GM19328 (cell line): ENCODE data around the gene PIF1.
"Not testable (repeated sequence)": the region's sequence is repeated elsewhere in the genome, so short reads cannot be mapped to it uniquely, and the experiment has no call there.

Source experiments
- ATAC-seq: cut with Tn5 transposase; IDR thresholded peaks from one replicate; pipeline ENCODE4 v1.9.1; 2021; ENCODE audit warnings: mild to moderate bottlenecking, moderate library complexity; ENCODE audit not compliant: unreplicated experiment

The PIF1 gene

DNA sequence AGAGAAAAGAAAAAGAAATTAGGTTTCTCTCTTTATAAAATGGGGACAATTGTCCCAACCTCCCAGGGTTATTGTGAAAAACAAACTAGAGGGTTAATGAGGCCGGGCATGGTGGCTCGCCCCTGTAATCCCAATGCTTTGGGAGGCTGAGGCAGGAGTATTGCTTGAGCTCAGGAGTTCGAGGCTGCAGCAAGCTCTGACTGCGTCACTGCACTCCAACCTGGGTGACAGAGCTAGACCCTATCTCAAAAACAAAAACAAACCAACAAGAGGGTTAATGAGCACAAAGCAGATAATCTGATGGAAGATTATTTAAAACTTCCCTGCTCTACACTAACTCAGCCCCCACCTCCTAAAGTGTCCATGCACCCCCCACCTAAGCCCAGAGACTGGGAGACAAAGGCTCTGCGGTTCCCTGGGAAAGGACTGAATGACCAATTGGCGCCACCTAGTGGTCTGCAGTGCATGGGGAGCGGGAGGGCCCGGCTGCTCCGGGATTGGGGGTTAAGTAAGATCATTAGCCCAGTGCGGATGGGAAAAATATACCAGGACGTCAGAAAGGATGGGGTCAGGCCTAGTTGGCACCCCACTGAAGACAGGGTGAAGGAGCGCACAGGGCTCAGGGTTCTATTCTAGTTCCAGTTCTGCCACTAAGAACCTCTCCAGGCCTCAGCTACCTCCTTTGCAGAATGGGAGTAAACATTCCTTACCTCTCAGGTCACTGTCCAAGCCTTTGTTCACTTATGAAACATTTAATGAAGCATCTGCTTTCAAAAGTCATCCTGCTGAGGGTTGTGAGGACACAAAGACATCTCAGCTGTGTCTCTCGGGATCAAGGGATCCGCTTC is 15.6 kb downstream of the PIF1 start:
- no peak for ATAC-seq

DNA sequence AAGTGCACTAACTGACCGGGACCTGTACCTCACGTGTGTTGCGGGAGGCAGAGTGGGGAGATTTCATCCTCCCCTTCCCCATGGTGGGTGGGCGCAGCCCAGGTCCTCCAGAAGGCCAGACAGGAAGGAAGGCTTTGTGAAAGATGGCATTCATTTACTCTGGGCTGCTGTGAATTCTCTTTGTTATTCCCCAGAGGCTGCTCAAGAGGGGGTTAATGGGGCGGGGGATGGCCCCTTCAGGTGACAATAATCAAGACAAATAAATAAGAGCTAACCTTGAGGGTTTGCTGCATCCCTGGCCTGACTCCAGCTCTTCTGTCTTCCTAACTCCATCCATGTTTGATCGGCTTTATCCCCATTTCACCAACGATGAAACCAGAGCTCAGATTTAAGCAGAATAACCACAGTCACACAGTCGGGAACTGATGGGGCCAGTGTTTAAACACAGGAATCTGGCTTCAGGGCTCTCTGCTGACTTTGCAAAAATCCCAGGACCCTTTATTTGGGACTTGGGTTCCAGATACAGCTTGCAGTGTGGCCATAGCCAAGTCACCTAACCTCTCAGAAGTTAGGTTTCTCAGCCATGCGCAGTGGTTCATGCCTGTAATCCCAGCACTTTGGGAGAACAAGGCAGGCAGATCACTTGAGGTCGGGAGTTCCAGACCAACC is 16.5 kb downstream of the PIF1 start:
- no peak for ATAC-seq

DNA sequence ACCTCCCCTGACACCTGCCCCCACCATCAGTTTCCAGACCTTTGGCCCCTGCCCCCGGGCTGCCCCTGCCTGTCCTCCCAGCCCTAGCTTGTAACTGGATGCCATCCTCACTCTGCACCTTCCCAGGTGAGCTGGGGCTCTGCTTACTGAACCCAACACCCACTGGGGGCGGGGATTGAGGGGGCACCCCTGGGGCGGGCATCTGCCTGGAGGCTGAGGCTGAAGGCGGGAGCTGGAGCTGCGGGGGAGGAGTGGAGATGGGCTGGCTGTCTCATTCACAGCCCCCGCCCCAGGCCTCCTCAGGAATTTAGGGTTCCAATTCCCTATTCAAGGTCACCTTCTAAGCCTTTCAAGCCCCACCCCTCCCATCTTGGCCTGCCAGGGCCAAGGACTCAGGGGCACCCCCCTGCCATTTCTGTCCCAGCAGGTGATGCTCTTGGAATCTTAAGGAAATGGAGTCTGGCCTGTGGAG is 17.7 kb downstream of the PIF1 start:
- no peak for ATAC-seq

DNA sequence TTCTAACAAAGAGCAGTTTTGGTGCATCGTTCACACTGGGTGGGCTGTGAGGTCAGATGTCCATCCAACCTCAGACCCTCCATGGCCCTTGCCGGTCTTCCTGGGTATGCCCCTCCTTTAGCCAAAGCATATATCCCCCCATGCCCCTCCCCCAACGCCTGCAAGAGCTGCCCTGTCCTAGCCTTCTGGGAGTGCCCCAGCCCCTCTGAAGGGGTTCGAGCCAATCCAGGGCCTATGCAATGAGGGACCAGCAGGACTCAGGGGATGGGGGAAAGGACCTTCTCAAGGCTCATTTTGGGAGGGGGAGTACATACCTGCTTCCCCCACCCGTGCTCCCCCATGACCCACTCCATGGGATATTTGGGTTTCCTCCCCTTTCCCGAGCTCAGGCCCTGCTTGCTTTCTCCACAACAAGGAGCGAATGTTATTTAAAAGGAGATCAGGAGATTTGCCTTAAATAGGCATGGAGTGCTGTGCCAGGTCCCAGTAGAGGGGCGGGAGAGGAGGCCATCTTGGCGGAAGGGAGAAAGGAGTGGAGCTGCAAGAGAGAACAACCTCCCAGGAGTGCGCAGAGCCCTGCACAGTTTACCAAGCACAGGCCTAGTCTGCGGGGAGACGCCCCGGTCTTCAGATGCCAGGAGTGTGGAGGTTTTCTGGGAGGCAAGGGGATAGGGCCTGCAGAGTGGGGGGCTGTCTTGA is 18.2 kb downstream of the PIF1 start:
- ATAC-seq, result no peak

DNA sequence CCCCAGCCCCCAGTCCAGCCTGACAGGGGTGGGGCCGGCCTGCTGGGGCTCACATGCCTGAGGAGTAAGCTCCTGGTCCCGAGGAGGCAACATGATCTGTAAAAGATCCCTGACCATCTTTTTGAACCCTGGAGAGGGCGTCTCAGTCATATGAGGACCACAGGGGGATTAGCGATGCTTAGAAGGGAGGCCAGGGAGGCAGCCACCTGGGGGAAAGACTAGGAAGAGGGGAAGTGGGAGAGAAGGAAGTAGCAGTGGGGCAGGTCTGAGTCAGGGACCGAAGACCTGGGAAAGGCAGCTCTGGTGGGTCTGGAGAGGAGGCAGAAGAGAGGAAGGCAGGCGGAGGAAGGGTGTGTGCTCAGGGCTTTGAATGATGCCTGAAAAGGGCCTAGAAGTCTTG is 18.9 kb downstream of the PIF1 start:
- ATAC-seq, result no peak

DNA sequence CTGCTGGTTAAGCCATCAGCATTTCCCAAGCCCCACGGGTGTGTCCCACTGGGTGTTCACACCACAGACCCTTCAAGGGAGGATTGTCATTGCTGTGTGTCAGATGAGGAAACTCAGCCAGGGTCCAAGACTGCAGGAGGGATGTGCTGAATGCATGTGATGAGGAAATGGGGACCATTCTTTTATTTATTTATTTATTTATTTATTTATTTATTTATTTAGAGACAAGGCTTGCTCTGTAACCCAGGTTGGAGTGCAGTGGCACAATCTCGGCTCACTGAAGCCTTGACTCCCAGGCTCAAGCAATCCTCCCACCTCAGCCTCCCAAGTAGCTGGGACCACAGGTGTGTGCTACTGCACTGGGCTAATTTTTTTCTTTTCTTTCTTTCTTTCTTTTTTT is 20.8 kb downstream of the PIF1 start:
- no peak for ATAC-seq

DNA sequence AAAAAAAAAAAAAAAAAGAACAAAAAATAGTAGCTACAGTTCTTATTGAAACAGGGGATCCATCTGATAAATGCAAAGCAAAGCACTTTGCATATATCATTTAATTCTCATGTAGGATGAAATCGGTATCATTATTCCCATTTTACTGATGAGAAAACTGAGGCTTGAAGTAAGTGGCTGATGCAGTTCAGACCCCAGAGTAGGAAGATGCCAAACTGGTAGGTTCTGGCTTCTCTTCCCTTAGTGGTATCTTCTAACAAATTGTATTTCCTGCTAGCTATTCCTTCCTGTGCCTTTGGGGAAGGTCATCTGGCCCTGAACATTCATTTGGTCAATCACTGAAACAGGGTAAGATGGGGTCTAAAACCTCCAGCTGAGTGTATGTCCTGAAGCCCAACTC is 21.9 kb downstream of the PIF1 start:
- ATAC-seq, result no peak

DNA sequence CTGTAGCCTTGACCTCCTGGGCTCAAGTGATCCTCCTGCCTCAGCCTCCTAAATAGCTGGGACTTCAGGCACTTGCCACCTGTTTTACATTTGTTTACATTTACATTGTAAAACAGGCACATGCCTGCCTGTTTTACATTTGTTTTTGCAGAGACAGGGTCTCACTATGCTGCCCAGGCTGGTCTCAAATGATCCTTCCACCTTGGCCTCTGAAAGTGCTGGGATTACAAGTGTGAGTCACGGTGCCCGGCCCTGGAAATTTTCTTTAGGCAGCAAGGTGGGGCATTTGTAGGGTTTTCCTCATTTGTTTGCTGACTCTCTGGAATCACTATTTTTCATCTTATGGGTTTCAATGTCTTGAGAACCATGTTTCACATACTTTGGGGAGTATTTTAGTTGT is 25.0 kb downstream of the PIF1 start:
- no peak for ATAC-seq

DNA sequence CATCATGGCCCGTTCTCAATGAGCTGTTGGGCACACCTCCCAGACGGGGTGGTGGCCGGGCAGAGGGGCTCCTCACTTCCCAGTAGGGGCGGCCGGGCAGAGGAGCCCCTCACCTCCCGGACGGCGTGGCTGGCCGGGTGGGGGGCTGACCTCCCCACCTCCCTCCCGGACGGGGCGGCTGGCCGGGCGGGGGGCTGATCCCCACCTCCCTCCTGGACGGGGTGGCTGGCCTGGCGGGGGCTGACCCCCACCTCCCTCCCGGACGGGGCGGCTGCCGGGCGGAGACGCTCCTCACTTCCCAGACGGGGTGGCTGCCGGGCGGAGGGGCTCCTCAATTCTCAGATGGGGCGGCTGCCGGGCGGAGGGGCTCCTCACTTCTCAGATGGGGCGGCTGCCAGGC is 26.5 kb downstream of the PIF1 start:
- ATAC-seq, result not testable (repeated sequence)

DNA sequence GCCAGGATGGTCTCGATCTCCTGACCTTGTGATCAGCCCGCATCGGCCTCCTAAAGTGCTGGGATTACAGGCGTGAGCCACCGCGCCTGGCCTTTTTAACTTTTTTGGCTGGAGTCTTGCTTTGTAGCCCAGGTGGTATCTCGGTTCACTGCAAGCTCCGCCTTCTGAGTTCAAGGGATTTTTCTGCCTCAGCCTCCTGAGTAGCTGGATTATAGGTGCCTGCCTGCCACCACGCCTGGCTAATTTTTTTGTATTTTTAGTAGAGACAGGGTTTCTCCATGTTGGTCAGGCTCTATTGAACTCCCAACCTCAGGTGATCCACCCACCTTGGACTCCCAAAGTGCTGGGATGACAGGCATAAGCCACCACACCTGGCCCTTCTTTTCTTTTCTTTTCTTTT is 29.5 kb downstream of the PIF1 start:
- not testable (repeated sequence) for ATAC-seq

DNA sequence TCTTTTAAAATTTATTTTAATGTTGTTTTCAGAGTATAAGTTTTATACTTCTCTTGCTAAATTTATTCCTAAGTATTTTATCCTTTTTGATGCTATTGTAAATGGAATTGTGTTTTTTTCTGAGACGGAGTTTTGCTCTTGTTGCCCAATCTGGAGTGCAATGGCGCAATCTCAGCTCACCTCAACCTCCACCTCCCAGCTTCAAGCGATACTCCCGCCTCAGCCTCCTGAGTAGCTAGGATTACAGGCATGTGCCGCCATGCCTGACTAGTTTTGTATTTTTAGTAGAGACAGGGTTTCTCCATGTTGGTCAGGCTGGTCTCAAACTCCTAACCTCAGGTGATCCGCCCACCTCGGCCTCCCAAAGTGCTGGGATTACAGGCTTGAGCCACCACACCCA is 30.1 kb downstream of the PIF1 start:
- ATAC-seq, result not testable (repeated sequence)

DNA sequence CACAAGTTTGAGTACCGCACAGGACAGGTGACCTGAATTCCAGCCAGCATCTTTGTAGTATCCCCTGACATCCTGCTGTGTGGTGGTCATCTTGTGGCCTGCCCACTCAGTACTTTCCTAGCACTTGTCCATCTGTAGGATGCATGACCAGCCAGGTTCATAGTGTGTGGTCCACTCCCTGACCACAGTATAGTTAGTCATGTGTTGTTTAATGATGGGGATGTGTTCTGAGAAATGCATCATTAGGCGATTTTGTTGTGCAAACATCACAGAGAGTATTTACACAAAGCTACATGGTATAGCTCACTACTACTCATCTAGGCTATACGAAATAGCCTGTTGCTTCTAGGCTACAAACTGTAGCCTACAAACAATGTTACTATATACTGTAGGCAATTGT is 33.2 kb downstream of the PIF1 start:
- no peak for ATAC-seq

DNA sequence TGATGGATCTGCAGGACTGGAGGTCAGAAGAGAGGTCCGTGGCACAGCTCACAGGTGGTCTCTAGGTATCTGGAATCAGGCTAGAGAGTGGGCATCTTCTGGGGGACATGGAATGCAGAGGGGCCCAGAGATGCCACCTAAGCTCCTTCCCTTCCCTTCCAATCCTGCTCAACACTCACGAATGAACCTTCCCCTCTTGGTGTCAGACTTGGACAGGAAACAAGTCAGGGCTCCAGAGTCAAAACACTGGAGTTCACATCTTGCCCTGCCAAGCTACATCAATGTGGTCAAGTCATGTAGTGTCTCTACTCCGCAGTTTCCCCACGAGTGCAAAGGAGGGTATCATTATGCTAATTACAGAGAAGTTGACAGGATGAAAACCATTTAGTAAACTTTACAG is 34.0 kb downstream of the PIF1 start:
- ATAC-seq, result no peak

DNA sequence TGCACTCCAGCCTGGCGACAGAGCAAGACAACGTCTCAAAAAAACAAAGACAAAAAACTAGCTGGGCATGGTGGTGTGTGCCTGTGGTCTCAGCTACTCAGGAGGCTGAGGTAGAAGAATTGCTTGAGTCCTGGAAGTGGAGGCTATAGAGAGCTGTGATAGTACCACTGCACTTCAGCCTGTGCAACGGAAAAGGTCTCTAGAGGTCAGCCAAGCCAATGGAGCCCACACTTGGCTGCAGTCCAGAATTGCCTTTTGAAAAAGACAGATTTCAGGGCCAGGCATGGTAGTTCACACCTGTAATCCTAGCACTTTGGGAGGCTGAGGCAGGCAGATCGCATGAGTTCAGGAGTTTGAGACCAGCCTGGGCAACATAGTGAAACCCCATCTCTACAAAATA is 41.7 kb downstream of the PIF1 start:
- no peak for ATAC-seq

DNA sequence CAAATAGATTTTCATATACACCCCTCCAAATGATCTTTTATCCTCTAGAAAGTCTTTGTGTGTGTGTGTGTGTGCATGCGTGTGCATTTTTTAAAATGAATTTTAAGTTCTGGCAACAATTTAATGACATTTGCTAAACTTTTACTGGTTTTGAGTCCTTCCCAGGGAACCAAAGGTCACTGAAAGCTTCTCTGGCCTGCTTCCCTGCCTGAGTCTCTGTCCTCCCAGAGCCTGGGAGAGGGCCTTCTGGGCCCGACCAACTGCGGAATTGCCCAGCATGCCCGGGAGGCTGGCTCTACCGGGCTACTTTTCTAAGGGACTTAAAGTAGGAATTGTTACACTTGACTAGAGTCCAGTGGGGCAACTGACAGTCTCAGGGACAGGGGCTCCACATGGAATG is 42.7 kb downstream of the PIF1 start:
- ATAC-seq, result no peak

DNA sequence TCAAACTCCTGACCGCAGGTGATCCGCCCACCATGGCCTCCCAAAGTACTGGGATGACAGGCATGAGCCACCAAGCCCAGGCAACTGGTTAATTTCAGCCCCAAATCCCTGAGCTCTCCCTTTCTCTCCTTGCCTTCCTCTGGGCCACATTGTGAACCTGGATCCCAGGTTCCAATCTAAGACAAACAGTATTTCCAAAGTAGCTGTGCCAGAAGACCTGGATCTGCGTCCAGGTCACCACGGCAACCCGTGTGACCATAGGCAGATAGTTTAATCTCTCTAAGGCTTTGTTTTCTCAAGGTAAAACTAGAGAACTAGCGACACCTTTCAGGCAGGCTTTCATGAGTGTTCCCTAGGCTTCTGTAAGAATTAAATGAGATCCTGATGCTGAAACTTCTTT is 44.1 kb downstream of the PIF1 start:
- ATAC-seq, result no peak

DNA sequence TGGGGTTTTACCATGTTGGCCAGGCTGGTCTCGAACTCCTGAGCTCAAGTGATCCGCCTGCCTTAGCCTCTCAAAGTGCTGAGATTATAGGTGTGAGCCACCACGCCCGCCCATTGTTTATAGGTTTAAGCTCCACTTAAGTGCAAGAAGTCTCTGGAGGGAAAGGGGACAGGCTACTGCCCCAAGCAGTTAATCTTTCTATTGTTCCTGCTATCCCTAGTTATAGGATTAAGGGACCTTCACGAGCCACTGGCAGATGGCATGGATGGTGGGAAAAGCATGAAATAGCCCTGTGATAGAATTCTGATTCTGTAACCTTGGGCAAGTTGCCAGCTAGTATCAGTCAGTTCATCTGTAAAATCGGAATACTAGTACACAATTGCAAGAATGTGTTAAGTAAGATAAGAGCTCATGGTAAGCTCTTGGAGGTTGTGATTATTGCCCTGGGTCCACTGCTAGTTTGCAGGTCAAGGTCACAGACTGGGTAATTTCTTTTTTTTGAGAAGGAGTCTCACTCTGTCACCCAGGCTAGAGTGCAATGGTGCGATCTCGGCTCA is 44.8 kb downstream of the PIF1 start:
- no peak for ATAC-seq

DNA sequence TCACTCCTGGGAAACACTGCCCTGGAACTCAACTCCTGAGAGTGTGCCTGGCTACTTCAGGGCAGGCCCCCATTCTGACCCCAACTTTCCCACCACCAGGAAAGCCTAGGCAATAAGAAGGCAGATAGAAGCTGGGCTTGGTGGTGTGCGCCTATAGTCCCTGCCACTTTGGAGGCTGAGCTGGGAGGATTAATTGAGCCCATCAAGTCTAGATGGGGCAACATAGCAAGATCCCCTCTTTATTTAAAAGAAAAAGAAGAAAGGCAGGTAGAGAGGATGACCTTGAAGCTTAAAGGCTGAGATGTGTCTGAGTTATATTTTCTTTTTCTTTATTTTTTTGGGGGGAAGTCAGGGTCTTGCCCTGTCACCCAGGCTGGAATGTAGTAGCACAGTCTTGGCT is 45.8 kb downstream of the PIF1 start:
- ATAC-seq, result no peak

DNA sequence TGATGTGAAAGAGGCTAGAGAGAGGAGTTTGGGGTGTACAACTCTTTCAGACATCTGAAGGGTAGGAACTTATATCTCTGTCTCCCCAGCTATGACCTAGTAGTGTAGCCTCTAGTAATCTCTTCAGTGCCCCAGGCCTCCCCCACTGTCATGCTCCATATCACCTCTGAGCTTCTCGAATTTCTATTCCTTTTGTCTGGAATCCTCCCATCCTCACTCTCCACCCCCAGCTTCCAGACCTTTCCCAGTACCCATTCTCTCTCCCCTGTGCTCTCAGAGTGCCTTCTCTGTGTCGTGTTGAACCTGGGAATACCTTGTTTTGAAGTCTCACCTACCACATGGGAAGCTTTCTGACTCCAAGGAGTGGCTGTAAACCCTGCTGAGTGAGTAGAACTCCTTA is 46.4 kb downstream of the PIF1 start:
- ATAC-seq, result no peak

DNA sequence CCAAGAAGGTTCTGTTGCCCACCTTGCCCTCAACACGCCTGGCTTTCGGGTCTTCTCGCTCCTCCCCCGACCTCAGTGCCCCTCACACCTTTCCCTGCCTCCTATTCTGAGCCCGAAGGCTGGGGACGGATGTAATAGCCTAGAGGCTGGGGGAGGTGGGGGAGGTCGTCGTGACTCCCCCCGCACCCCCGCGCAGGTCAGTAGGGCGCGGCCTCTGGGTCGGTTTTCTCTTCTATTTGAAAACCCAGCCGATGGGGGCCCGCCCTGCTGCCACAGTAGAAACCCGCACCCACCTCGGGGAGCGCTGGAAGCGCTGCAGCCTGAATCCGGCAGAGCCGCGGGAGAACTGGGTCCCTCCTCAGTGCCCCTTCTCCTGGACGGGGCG is 49.1 kb downstream of the PIF1 start:
- no peak for ATAC-seq

DNA sequence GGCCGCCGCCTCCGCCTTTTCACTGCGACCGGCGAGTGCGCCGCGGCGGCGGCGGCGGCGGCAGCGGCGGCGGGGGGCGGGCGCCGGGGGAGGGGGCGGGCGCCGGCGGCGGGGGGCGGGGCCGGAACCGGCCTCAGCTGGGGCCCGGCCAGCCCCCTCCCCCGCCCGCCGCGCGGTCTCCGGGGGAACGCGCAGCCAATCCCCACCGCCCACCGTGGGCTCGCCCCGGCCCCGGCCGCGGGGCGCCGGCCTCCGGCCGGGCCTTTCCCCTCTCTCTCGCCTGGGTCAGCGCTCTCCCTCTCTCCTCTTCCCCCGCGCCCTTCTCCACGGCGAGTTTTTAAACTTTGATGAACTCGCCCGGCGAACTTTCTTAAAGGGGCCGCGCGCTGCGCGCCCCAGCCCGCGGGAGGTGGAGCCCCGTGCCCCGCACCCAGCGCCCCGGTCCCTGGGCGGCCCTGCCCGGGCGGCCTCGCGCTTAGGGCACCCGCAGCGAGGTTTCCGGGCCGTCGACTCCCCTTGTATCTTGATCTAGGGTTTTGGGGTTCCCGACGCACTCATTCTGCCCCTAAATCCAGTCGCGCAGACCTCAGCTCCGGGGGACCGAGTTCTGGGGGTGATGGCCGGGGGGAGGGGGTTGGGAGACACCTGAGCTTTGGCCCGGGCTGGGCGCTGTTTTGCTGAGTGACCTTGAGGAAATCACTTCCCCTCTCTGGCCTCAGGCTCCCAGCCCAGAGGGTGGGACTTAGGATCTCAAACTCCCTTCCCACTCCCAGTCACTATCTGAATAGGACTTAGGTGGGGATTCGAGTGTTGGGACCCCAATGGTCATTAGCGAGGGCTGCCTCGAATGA is 49.7 kb downstream of the PIF1 start, which contains the start of gene RBPMS2:
Gene RBPMS2 (minus strand): TSS at position 39 of the 851 bp plus-strand sequence. CDS start 270 bp downstream, outside the sequence.
- no peak for ATAC-seq
